ENCODE results near the gene MTCL1.

Gene MTCL1

DNA sequence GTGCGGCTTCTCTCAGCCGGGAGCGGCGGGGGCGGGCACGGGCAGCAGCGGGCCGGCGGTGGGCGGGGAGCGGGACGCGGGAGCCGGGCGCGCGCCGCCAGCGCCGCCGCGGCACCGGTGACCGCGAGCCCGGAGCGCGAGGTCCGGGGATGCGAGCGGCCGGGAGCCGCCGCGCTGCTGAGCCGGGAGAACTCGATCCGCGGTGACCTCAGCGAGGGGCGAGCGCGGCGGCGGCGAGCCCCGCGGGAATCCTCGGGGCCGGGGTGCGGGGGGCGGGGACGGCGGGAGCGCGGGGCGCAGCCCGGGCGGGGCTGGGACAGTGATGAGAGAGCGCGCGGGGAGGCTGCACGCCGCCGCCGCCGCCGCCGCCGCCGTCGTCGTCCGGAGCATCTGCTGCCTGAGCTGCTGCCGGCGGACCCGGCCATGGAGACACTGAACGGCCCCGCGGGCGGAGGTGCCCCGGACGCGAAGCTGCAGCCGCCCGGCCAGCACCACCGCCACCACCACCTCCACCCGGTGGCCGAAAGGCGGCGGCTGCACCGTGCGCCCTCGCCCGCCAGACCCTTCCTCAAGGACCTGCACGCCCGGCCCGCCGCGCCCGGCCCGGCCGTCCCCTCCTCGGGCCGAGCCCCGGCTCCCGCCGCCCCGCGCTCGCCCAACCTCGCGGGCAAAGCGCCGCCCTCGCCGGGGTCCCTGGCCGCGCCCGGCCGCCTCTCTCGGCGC, at the start of gene MTCL1:
Gene MTCL1, plus strand, starts transcription at position 319 of the 723 bp plus-strand sequence. Its CDS starts 105 bp downstream, at position 424.
- peak; percentile 18 for DNase-seq

DNA sequence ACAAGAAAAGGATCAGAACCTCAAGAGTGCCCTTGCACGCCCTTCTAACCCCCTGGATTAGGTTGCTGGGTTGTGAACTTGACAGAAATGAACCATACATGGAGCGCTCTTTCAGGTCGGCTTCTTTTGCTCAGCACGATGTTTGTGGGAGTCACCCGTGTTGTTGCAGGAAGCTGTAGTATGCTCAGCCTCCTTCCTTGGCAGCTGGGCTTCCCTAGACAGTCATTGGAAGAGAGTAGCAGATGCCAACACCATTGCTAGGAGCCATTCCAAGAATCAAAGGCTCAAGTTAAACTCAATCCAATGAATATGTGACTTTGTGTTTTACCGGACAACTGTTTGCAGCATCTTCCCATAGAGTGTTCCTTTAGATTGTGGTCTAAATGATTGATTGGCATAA, 49.1 kb upstream of the MTCL1 start:
- DNase-seq, result no peak

DNA sequence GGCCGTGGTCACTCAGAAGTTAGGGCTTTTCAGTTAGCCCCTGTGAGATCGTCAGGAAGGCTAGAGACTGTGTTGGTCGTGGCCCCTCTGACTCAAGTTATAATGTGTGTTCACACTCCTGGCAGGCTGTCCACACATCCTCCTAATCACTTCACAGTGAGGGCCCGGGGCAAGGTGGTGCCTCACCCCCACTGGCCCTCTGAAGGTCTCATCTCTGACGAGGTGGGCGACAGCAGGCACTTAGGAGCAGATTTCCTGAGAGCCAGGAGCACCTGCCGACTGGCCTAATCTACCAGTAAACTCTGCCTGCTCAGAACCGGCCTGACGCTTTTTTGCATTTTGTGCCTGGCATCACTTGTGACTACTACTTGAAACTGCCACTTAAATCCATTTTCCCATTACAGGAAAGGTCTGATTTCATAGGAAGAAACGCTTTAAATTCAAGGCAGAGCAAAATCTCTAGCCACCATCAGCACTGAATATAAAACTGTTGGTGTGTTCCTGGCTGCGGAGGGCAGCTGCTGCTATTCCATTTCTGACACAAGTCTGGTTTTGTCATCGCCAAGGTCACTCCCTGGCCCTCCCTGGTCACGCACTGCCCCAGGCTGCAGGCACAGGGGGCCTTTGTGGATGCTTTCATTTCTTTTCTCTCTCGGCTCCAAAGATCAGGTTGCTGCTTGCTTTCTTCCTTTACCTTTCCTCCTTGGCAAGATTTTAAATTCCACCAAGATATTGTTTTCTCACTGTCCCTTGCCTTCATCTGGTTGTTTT, 48.1 kb upstream of the MTCL1 start:
- peak; percentile 5 for DNase-seq

DNA sequence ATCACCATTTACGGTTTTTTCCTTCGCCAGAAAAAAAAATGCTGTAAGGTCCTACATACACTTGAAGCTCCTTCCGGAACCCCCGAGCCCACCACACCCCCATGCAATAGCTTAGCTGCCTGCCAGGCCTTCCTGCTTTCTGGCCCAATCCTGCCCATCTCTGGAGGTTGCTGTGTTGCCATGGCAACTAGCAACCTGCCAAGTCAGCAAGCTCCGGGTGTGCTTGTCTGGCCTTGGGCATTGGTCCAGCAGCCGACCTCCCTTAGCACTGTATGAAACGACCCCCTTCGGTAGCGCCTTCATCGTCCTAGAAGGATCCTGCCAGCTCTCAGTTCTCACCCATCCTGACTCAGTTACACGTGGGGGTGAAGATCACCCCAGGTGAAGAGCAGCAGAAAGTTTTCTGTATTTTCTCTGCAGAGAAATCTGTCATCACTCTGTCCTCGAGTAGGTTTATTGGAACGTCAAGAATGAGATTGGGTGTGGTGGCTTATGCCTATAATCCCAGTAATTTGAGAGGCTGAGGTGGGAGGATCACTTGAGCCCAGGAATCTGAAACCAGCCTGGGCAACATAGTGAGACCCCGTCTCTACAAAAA, 47.4 kb upstream of the MTCL1 start:
- no peak for DNase-seq

DNA sequence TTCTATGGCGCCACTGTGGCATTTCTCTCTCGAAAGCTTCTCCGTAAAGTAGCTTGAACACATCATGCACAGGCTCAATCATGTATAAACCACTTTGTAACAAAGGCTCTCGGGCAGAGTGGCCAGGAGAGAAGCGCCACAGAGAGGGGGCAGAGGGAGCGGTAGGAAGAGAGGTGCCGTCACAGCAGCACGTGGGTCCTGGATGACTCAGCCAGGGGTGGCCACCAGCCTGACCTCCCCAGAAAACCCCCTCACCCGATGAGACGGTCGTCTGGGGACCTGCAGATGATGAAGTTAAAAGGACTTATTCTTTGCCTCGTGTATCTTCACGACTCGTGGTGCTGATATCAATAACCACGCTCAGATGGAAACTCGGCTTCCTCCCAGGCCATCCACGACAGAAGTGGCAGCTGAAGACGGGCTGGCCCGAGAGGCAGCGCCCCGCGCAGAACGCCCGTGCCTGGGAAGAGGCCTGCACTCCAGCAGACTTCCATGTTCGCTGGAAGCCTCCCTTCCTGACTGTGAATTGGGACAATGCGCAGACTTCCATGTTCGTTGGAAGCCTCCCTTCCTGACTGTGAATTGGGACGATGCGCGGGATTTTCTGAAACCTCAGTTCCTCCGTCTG, 46.4 kb upstream of the MTCL1 start:
- DNase-seq, result no peak

DNA sequence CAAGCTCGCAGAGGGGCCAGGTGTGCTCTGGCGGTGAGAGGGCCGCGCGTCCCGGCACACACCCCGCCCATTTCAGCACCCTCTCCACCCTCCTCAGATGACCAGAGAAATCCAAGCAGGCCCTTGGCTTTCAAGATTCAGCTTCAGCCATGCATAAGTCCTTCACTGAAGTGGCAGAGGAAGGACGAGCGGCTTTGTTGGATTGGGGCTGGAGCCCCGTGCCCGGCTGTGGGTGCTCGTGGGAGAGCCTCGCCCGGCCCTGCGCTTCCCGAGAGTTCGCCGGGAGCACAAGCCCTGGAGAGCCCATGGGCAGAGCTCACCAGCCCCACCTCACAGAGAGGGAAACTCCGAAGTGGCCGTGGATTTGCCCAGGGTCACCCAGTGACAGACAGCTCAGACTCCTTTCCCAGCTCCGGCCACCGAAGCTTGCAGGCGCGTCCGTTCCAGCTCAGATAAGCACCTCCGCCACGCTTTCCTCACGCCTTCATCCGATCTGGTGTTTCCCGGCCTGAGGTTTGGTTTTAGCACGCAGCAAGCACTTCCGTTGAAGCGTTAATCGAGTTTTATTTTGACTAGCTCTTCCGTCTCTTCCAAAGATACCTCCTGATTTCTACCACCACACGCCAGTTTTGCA, 45.6 kb upstream of the MTCL1 start:
- DNase-seq, result no peak

DNA sequence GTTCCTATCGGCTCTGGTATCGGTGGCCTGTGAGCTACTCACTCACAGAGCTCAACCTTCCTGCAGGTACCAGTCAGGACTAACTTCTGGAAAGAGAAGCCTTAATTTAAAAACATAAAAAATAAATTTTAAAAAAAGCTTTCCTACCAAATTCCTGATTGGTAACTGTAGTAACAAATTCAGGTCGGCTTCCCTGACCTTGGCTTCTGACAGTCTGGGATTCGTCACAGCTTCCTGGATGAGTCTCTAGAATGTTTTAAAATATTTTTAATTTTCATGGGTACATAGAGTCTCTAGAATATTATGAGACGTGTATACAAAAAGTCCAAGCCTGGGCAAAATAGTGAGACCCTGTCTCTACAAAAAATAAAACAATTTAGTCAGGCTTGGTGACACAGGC, 45.0 kb upstream of the MTCL1 start:
- no peak for DNase-seq

DNA sequence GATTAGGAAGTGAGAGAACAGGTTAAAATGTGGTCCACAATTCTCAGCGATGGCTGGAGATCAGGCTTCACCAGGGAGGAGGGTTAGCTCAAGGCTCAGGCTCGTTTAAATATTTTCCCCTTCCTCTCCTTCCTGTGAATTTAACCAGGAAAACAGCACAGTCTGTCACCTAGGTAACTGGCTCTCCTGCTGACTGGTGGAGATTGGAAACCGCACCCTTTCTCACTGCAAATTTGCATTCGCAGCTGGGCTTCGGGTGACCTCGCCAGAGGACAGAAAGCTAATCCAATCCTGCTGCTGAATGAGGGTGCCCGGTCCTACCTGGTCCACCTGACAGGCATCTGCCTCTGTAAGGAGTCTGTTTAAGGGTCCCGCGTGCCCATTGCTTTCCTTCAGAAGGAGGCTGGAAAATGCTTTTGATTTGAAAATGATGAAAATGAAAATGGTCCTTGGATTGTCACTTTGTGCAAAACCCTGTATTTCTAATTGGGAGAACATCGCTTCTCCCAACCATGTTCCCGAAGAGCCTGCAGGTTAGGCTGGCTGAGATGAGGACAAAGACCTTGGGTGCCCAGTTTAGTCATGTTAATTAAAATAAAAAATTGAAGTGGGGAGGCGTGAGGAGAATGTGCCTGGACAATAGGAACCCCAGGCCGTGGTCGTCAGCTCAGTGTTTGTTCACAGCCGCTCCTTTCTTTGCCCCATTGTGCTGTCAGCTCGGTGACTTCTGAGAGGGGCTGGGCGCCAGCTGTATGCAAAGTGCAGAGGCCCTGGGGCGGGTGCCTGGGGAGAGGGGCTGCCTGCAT, 43.4 kb upstream of the MTCL1 start:
- peak; percentile 95 for DNase-seq

DNA sequence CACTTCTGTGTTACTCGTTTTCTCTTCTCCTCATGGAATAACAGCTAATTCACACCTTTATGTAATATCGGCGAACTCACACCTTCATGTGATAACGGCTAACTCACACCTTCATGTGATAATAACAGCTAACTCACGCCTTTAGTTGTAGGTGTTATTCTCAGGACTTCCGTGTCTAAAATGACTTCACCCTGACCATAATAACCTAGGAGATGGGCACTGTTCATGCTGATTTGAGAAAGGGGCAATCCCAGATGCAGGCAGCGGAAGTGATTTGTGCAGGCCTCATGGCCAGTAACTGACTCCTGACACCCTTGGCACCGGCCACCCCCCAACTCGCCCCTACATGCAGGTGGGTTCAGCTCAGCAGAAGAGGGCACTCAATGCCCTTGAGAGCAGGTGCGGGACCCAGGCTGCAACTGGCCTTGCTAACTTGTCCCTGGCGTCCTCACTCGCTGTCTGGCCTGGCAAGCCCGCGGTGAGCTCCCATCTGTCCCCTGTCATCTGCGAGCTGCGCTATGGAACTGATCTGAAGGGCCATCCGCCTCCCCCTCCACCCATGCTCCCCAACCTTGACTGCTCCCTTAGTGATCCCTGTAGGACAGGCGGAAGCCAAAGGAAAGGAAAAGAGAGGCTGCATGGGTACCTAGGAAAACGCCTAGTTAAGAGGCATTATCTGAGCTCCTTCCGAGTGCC, 42.6 kb upstream of the MTCL1 start:
- DNase-seq, result peak; percentile 80

DNA sequence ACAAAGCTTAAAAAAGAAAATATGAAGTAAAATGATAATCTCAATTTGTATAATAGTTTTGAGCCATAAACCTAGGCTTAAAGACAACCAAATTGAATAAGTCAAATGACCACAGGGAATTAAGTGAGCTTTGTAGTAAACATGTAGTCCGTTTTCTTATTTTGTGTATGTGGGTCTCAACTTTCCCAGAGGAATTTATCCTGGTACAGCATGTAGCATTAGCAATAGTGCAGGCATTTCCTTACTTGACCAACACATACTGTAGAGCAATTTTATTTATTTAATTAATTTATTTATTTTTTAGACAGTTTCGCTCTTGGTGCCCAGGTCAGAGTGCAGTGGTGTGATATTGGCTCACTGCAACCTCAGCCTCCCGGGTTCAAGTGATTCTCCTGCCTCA, 37.5 kb upstream of the MTCL1 start:
- DNase-seq, result no peak

DNA sequence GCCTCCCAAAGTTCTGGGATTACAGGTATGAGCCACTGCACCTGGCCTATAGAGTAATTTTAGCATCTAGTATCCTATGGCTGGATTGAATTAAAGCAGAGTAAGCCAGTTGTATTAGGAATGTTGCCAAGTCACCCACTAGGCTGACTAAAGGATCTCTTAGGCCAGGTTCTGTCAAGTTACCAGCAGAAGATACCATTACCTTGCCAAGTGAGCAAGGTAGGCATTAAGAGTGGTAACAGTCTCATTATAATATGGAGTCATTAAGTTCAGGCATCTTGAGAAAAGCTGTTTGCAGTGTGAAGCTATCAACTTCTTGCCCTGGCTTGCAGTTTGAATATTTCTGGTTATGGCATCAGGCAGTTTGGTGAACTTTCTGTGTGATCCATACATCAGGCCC, 37.0 kb upstream of the MTCL1 start:
- DNase-seq, result no peak

DNA sequence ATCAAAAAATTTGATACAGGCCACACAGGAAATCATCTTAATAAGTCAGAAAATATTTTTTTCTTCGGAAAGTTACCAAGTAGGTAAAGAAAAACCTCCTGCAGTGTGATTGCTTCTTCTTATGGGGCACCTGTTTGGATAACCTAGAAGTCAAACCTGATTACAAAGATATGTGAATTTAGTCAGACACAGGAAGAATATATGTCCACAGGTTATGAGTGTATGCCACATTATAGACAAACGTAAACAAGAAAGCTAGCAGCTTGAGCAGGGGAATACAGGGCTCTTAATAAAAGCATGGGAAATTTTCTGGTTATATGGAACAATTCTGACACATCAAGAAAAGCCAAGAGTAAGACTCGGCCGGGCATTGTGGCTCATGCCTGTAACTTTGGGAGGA, 35.8 kb upstream of the MTCL1 start:
- DNase-seq, result no peak

DNA sequence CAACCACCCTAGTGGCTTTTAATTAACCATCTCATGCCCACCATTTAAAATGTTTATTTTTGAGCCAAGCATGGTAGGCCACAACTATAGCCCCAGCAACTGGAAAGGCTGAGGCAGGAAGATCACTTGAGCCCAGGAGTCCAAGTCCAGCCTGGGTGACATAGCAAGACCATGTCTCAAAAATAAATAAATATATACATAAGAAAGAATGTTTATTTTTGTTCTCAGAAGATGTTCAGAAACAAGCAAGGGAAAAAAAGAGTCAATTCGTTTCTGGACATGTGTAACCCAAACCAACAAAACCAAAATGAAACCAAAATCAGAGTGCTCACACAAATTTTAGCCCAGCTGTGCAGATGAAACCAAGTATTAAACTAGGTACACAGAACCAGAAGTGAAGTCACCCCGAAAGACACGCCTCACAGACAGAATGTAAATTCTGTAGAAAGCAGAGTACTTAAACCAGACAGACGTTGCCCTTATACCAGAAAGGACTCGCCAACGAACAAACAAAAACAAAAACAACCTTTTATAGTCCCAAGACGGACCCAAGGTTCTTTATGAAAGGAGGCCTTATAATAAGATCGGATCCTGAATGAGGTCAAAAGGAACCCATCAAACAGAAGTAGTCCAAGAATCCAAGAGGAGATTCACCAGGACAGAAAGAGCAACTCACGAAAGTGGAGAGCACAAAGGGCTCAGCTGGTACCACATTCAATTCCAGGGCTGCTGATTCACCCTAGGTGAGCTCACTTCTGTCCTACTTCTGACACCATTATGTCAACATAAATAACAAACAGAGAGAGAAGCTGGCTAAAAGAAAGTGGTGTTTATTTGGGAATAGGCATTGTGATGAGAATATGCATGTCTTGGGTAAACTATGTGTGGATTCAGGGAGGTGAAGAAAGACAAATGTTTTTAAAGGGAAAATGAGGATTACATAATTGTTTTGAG, 31.8 kb upstream of the MTCL1 start:
- no peak for DNase-seq

DNA sequence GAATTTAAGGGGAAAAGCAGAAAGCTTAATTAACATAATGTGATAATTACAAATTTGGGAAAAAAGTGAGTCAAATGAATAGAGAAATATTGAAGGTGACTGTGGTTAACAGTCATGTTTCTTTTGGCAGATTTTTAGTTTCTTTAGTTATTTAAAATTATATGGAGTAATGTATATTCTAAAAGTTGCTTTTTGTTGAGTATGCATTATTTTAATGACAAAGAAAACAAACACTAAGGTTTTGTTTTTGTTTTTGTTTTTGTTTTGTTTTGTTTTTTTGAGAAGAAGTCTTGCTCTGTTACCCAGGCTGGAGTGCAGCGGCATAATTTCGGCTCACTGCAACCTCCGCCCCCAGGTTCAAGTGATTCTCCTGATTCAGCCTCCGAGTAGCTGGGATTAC, 30.3 kb upstream of the MTCL1 start:
- no peak for DNase-seq

DNA sequence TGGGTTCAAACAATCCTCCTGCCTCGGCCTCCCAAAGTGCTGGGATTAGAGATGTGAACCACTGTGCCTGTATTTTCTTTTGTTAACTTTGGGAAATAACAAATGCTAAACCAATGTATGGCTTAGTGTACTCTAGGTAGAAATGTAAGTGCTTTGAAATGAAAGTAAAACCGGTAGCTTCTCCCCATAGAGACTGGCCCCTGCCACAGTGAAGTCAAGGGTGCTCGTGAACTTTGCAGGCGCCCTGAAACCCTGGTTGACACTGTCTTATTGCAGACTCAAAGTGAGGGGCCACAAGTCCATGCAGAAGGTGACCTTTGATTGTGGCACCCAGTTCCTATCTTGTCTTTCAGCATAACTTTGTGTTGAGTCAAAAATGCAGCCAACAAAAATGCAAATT, 24.2 kb upstream of the MTCL1 start:
- DNase-seq, result no peak

DNA sequence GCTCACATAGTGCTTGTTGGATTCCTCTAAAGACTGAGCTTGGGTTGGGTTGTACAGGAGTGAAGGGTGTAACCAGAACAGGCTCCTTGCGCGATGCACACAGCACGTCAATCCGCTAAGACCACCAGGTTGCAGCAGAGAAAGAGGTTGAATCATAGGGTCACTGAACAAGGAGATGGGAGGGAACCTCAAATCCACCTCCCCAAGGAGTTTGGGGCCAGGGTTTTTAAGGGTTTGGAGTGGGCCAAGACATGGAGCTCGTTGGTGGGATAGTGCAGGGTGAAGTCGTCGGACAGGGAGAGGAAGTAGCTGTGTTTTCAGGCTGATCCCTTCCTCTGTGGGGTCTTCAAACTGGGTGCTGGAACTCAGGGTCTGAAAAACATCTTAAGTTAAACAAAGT, 20.8 kb upstream of the MTCL1 start:
- DNase-seq, result no peak

DNA sequence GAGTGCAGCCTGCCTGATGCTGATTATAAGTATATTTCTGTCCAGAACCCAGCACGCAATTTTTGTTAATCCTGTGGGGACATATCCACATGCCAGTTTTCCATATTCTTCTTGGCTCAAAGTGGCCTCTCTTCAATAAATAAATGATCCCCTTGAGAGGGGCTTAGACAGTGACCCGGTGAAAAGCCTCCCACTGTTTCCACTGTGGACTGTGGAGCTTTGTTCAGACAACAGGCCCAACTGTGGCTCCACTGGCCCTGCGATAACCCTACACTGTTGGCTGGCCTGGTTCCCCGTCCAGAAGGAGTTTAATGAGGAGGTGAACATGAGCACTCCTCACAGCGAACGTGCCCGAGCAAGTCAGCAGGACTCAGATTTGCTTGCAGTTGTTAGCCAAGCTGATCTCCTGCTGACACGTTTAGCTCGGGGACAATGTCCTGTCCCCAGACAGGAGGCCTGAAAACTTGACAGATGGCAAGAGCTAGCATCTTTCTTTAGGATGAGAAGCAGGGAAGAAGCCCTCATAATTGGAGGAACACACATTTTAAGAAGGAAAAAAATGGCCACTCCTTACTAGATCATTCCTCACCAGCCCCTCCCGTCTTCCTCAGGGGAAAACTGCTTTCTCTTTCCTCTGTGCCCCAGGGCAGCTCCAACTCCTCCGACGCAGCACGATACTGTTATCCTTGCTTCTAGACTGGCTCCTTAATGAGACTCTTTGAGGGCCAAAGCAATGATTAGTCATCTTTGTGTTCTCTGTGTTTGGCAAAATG, 20.0 kb upstream of the MTCL1 start:
- peak; percentile 29 for DNase-seq

DNA sequence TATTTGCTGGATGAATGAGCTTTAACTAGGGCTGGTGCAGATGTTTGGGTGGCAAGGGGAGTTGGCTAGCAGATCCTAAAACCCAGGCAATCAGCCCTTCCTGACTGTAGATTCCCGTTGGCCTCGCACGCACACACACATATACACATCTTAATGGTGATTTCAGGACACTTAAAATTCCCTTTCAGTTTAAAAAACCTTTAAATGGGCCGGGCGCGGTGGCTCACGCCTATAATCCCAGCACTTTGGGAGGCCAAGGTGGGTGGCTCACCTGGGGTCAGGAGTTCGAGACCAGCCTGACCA, 19.5 kb upstream of the MTCL1 start:
- no peak for DNase-seq

DNA sequence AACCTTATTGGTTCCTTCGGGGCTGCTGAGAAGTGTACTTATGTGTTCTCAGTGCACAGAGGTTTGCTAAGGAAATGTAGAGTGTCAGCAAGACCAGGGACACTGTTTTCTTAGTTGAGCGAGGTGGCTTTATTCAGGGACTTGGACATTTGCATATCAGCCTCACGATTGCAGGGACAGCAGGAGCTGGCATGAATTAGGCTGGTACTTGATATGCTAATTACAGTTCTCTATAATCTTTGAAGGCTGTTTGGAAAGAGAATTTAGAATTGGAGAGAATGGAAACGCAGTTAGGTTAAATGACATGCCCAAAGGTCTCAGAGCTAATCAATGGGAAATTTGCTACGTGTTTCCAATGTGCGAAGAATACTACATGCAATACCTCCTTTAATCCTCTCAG, 18.7 kb upstream of the MTCL1 start:
- DNase-seq, result peak; percentile 5

Measured in NCI-H526 treated with DMSO at 0.1 percent for 48 hours (cell line).